H9 (cell line): ENCODE results near the gene FBXO17. TPM values are rescaled to one million over a fixed set of nuclear protein-coding genes. Genes with fewer than 3 reads are reported as not detected.

Experiments used
- DNase-seq: peaks from one replicate; pipeline ENCODE4 v3.0.0-alpha.2; 2017
- H2AFZ ChIP-seq: one replicate; pipeline ENCODE4 v1.6.1; 2013; ENCODE audit warnings: mild to moderate bottlenecking, low read length, control low read depth, moderate library complexity
- H2AK5ac ChIP-seq: 2 replicates; pipeline ENCODE4 v1.6.1; 2013; ENCODE audit warnings: low read length, control low read depth, mixed read lengths; ENCODE audit not compliant: insufficient read length
- H2BK120ac ChIP-seq: one replicate; pipeline ENCODE4 v1.6.1; 2013; ENCODE audit warnings: low read depth, mild to moderate bottlenecking, low read length, control low read depth, inconsistent platforms; ENCODE audit not compliant: poor library complexity, severe bottlenecking
- H2BK12ac ChIP-seq: 2 replicates; pipeline ENCODE4 v1.6.1; 2013; ENCODE audit warnings: low read length, control low read depth, mixed read lengths, low read depth; ENCODE audit not compliant: insufficient read length
- H2BK15ac ChIP-seq: 2 replicates; pipeline ENCODE4 v1.6.1; 2013; ENCODE audit warnings: low read depth, low read length, control low read depth
- H2BK20ac ChIP-seq: one replicate; pipeline ENCODE4 v1.6.1; 2013; ENCODE audit warnings: low read depth, mild to moderate bottlenecking, low read length, control low read depth, inconsistent platforms; ENCODE audit not compliant: poor library complexity, severe bottlenecking
- H2BK5ac ChIP-seq: 2 replicates; pipeline ENCODE4 v1.6.1; 2013; ENCODE audit warnings: low read length, control low read depth, mixed read lengths; ENCODE audit not compliant: insufficient read length
- H3K14ac ChIP-seq: 2 replicates; pipeline ENCODE4 v1.6.1; 2013; ENCODE audit warnings: low read length, control low read depth; ENCODE audit not compliant: insufficient read depth
- H3K18ac ChIP-seq: 2 replicates; pipeline ENCODE4 v1.6.1; 2013; ENCODE audit warnings: low read depth, mild to moderate bottlenecking, mixed read lengths, low read length, control low read depth; ENCODE audit not compliant: insufficient read length
- H3K23ac ChIP-seq: 2 replicates; pipeline ENCODE4 v1.6.1; 2013; ENCODE audit warnings: low read length, control low read depth, mixed read lengths, low read depth; ENCODE audit not compliant: insufficient read length
- H3K23me2 ChIP-seq: 2 replicates; pipeline ENCODE4 v1.6.1; 2013; ENCODE audit warnings: low read depth, mild to moderate bottlenecking, mixed read lengths, low read length, control low read depth; ENCODE audit not compliant: insufficient read length, poor library complexity, severe bottlenecking
- H3K27ac ChIP-seq: 2 replicates; pipeline ENCODE4 v1.5.1; 2013; ENCODE audit warnings: low read length, control low read depth, mixed read lengths, low read depth; ENCODE audit not compliant: insufficient read length
- H3K27me3 ChIP-seq: 2 replicates; pipeline ENCODE4 v1.6.1; 2013; ENCODE audit warnings: low read length, control low read depth, inconsistent platforms; ENCODE audit not compliant: insufficient read depth
- H3K4ac ChIP-seq: 2 replicates; pipeline ENCODE4 v1.6.1; 2013; ENCODE audit warnings: low read depth, mild to moderate bottlenecking, control low read depth, inconsistent platforms, low read length, moderate library complexity
- H3K4me1 ChIP-seq: 2 replicates; pipeline ENCODE4 v1.6.1; 2013; ENCODE audit warnings: low read length, control low read depth, inconsistent platforms; ENCODE audit not compliant: insufficient read depth
- H3K4me2 ChIP-seq: 2 replicates; pipeline ENCODE4 v1.6.1; 2013; ENCODE audit warnings: low read length, control low read depth, mixed read lengths; ENCODE audit not compliant: insufficient read length, insufficient read depth
- H3K56ac ChIP-seq: 2 replicates; pipeline ENCODE4 v1.6.1; 2013; ENCODE audit warnings: low read depth, mild to moderate bottlenecking, mixed read lengths, low read length, control low read depth; ENCODE audit not compliant: insufficient read length
- H3K79me1 ChIP-seq: 2 replicates; pipeline ENCODE4 v1.6.1; 2013; ENCODE audit warnings: low read depth, mild to moderate bottlenecking, moderate library complexity, low read length, control low read depth, inconsistent platforms; ENCODE audit not compliant: insufficient read depth, poor library complexity, severe bottlenecking
- H3K79me2 ChIP-seq: 2 replicates; pipeline ENCODE4 v1.6.1; 2013; ENCODE audit warnings: low read length, control low read depth, inconsistent platforms; ENCODE audit not compliant: insufficient read depth
- H3K9ac ChIP-seq: 2 replicates; pipeline ENCODE4 v1.6.1; 2013; ENCODE audit warnings: low read length, control low read depth, mixed read lengths; ENCODE audit not compliant: insufficient read length; ENCODE audit errors: extremely low read depth
- H3K9me3 ChIP-seq: one replicate; pipeline ENCODE4 v1.6.1; 2013; ENCODE audit warnings: low read depth, low read length, inconsistent platforms; ENCODE audit not compliant: control insufficient read depth
- H3T11ph ChIP-seq: one replicate; pipeline ENCODE4 v1.6.1; 2013; ENCODE audit warnings: mild to moderate bottlenecking, low read length, control low read depth, inconsistent platforms
- H4K20me1 ChIP-seq: one replicate; pipeline ENCODE4 v1.6.1; 2013; ENCODE audit not compliant: control insufficient read depth, insufficient read length, insufficient read depth
- H4K5ac ChIP-seq: 2 replicates; pipeline ENCODE4 v1.6.1; 2013; ENCODE audit warnings: low read depth, mild to moderate bottlenecking, mixed read lengths, low read length, control low read depth; ENCODE audit not compliant: insufficient read length
- H4K8ac ChIP-seq: replicated peaks from 2 replicates; pipeline ENCODE4 v1.6.1; 2013; ENCODE audit warnings: low read length, control low read depth, mixed read lengths, low read depth; ENCODE audit not compliant: insufficient read length
- H4K91ac ChIP-seq: 2 replicates; pipeline ENCODE4 v1.6.1; 2013; ENCODE audit warnings: low read depth, mild to moderate bottlenecking, moderate library complexity, mixed read lengths, low read length, control low read depth; ENCODE audit not compliant: insufficient read length
- H3K27ac Mint-ChIP-seq, 3 experiments: 2 replicates in 2 of 3; 3 replicates in 1 of 3; pipeline ENCODE4 v1.8.0; 2020 to 2021; ENCODE audit warnings: mixed read lengths in 3 of 3, mild to moderate bottlenecking in 1 of 3, moderate library complexity in 1 of 3
- H3K27me3 Mint-ChIP-seq: 2 replicates; pipeline ENCODE4 v1.8.0; 2021; ENCODE audit warnings: low read depth, mild to moderate bottlenecking, moderate library complexity, mixed read lengths
- H3K36me3 Mint-ChIP-seq, 3 experiments: 2 replicates in 2 of 3; 3 replicates in 1 of 3; pipeline ENCODE4 v1.8.0; 2020 to 2021; ENCODE audit warnings: low read depth in 3 of 3, mixed read lengths in 3 of 3; ENCODE audit not compliant: insufficient read depth in 1 of 3
- H3K4me1 Mint-ChIP-seq, 2 experiments: 2 replicates each; pipeline ENCODE4 v1.8.0; 2020; ENCODE audit warnings: mixed read lengths in 2 of 2
- H3K4me3 Mint-ChIP-seq, 2 experiments: 2 replicates in 1 of 2; 3 replicates in 1 of 2; pipeline ENCODE4 v1.8.0; 2020 to 2021; ENCODE audit warnings: mild to moderate bottlenecking in 2 of 2, mixed read lengths in 2 of 2, moderate library complexity in 1 of 2
- H3K9me3 Mint-ChIP-seq, 2 experiments: 2 replicates in 1 of 2; 3 replicates in 1 of 2; pipeline ENCODE4 v1.8.0; 2020; ENCODE audit warnings: mild to moderate bottlenecking in 2 of 2, mixed read lengths in 2 of 2, moderate library complexity in 1 of 2
- WGBS: extraction: QIAGEN DNeasy Blood & Tissue Kit; methylation state at CpG from one replicate; pipeline ENCODE4 v1.1.7; 2013; ENCODE audit warnings: missing lambda C conversion rate, low lambda C conversion rate, mixed read lengths; ENCODE audit not compliant: insufficient read length; ENCODE audit errors: extremely low coverage; 5-methylcytosine and 5-hydroxymethylcytosine counted together
- total RNA-seq: library from RNA; stranded (reverse); gene quantifications from 2 replicates; pipeline ENCODE4 v1.2.1, GENCODE V29; 2021
- TF ChIP-seq, protein P1 (sequence below): fragments of 200-600 bp; sonication (generic); conservative IDR thresholded peaks from 3 replicates; pipeline ENCODE4 v1.8.0; 2021; ENCODE audit warnings: antibody characterized with exemption, mild to moderate bottlenecking

Gene FBXO17
- total RNA-seq, 1 experiment from 2014 or later: 25.5 TPM

DNA sequence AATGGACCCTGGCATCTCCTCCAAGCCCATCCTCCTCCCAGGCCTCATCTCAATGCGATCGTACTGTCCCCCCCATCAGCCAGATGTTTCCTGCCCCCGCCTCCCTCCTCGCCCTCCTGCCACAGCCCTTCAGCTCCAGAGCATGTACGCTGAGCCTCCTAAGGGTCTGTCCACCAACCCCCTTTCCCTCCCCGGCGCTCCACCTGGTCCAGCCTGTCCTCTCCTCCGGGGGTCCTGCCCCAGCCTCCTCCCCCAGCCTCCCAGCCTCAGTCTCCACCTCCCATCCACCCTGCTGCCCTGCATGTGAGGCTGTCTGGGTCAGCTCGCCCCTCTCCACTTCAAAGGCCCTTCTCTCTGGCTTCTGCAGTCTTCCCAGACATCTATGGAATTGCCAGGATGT, 80.6 kb downstream of the FBXO17 start:
- H2BK15ac ChIP-seq: no peak overlapping the region
- no peaks in the 10 kb centered on the region for H3K9me3 ChIP-seq
- no peak overlapping the region for H3K14ac ChIP-seq
- no peak overlapping the region for H3K4me2 ChIP-seq
- no CpG with 5 or more reads among the region's 9 CpGs for WGBS
- H3K79me1 ChIP-seq: no peaks in the 10 kb centered on the region
- no peak overlapping the region for H3K56ac ChIP-seq
- no peak overlapping the region for H4K8ac ChIP-seq
- H4K5ac ChIP-seq: no peak overlapping the region
- H3K27ac Mint-ChIP-seq: peak overlapping the region in 1 of 3 experiments; percentile 4; a peak in 2 of 7 replicates
- no peak overlapping the region for H3K4me3 Mint-ChIP-seq
- H3K79me2 ChIP-seq: no peaks in the 10 kb centered on the region
- no peak overlapping the region for H3T11ph ChIP-seq
- H3K27me3 ChIP-seq: no peaks in the 10 kb centered on the region
- no peak overlapping the region for H2AK5ac ChIP-seq
- H3K4ac ChIP-seq: no peak overlapping the region
- TF ChIP-seq, protein P1, sequence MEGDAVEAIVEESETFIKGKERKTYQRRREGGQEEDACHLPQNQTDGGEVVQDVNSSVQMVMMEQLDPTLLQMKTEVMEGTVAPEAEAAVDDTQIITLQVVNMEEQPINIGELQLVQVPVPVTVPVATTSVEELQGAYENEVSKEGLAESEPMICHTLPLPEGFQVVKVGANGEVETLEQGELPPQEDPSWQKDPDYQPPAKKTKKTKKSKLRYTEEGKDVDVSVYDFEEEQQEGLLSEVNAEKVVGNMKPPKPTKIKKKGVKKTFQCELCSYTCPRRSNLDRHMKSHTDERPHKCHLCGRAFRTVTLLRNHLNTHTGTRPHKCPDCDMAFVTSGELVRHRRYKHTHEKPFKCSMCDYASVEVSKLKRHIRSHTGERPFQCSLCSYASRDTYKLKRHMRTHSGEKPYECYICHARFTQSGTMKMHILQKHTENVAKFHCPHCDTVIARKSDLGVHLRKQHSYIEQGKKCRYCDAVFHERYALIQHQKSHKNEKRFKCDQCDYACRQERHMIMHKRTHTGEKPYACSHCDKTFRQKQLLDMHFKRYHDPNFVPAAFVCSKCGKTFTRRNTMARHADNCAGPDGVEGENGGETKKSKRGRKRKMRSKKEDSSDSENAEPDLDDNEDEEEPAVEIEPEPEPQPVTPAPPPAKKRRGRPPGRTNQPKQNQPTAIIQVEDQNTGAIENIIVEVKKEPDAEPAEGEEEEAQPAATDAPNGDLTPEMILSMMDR: no peak
- no peak overlapping the region for H2AFZ ChIP-seq
- no peak overlapping the region for H2BK20ac ChIP-seq
- no peak overlapping the region for H4K91ac ChIP-seq
- peaks cover 15% of the 10 kb centered on the region for H3K27me3 Mint-ChIP-seq
- no peak for DNase-seq
- H2BK12ac ChIP-seq: no peak overlapping the region
- no peak overlapping the region for H2BK120ac ChIP-seq
- H3K4me1 Mint-ChIP-seq: peaks cover 12% of the 10 kb centered on the region in 2 experiments
- peaks cover 2% of the 10 kb centered on the region; the same call in 1 of the 2 replicates for H3K4me1 ChIP-seq
- no peak overlapping the region for H3K18ac ChIP-seq
- no peaks in the 10 kb centered on the region for H4K20me1 ChIP-seq
- no peak overlapping the region for H3K27ac ChIP-seq
- no peaks in the 10 kb centered on the region for H3K36me3 Mint-ChIP-seq
- no peak overlapping the region for H2BK5ac ChIP-seq
- H3K23me2 ChIP-seq: no peaks in the 10 kb centered on the region
- H3K9ac ChIP-seq: no peak overlapping the region
- no peaks in the 10 kb centered on the region for H3K9me3 Mint-ChIP-seq
- H3K23ac ChIP-seq: no peak overlapping the region
